Measurements from ENCODE around the gene REXO2. TPM values are rescaled to one million over a fixed set of nuclear protein-coding genes. Genes with fewer than 3 reads are reported as not detected.

REXO2 gene
- total and polyA plus RNA-seq, 4 donors: 96.3 to 109 (median 104) TPM

DNA sequence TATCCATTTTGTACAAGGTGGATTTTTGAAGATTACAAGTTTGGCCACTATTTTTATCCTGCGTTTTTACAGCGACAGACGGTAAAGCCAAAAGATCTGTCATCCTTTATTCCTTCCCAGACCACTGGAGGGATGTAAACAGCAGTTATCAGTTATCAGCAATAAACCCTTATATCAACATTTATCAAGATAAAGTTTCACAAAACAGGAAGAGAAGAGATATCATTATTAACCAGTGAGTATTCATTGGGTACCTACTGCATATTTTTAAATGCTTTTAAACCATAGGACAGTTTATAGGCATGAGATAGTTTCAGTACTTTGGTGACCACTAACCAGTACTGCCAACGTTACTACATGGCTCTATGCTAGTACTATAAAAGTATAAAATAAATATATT, 5.9 kb upstream of the REXO2 start:
- WGBS, 2 donors: 56 to 70% methylated on average over 4 of the region's 4 CpGs
- ATAC-seq (ENCODE audit: low FRiP score): no peak
- H3K9me3 ChIP-seq (ENCODE audit: control insufficient read depth, low read length): no peaks in the 10 kb centered on the region
- no peak overlapping the region for H3K27ac ChIP-seq (ENCODE audit: low read depth in 1 of 2, low read length in 2 of 2)
- no peak overlapping the region for H3K4me3 ChIP-seq (ENCODE audit: low read length in 2 of 2)
- no peaks in the 10 kb centered on the region for H3K27me3 ChIP-seq (ENCODE audit: control insufficient read depth in 1 of 2, insufficient read depth in 2 of 2, low read length in 1 of 2)
- intact Hi-C loops (cut with DNase I): loop anchor here in 1 of 2 donors (10.0 kb wide), 1 partner anchor 149 kb away; no protein-coding TSS in a partner anchor
- DNase-seq: no peak
- no peaks in the 10 kb centered on the region for H3K4me1 ChIP-seq (ENCODE audit: control insufficient read depth in 1 of 2, insufficient read depth in 2 of 2, low read length in 2 of 2)
- no peaks in the 10 kb centered on the region for H3K36me3 ChIP-seq (ENCODE audit: control insufficient read depth in 1 of 2, insufficient read depth in 2 of 2, low read length in 1 of 2)

GRCh38 chr11:114438303-114438702, 964 bp upstream of the REXO2 start:
- Histone ChIP-seq H3K36me3 (ENCODE audit: control insufficient read depth in 1 of 2, insufficient read depth in 2 of 2, low read length in 1 of 2) (no peaks in the 10 kb centered on the region), H3K27ac (ENCODE audit: low read depth in 1 of 2, low read length in 2 of 2) (no peak overlapping the region), H3K9me3 (ENCODE audit: control insufficient read depth, low read length) (no peaks in the 10 kb centered on the region), H3K4me1 (ENCODE audit: control insufficient read depth in 1 of 2, insufficient read depth in 2 of 2, low read length in 2 of 2) (no peaks in the 10 kb centered on the region), H3K4me3 (ENCODE audit: low read length in 2 of 2) (no peak overlapping the region), H3K27me3 (ENCODE audit: control insufficient read depth in 1 of 2, insufficient read depth in 2 of 2, low read length in 1 of 2) (no peaks in the 10 kb centered on the region)
- WGBS, 2 donors: 57 to 67% methylated on average over 6 of the region's 6 CpGs
- DNase-seq: no peak
- intact Hi-C loops (cut with DNase I): loop anchor here (2.0 to 10.0 kb wide), 4 partner anchors 36 to 154 kb away; partner anchors contain the start of genes C11orf71 (in 2 of the 2) and RBM7 (in 2 of the 2)
- no peak for ATAC-seq (ENCODE audit: low FRiP score)

GRCh38 chr11:114440121-114440860, 1.0 kb downstream of the REXO2 start:
- no peaks in the 10 kb centered on the region for H3K9me3 ChIP-seq (ENCODE audit: control insufficient read depth, low read length)
- H3K27me3 ChIP-seq (ENCODE audit: control insufficient read depth in 1 of 2, insufficient read depth in 2 of 2, low read length in 1 of 2): no peaks in the 10 kb centered on the region
- intact Hi-C loops (cut with DNase I): loop anchor here in 1 of 2 donors (10.0 kb wide), 1 partner anchor 95 kb away; no protein-coding TSS in a partner anchor
- DNase-seq (no peak), ATAC-seq (ENCODE audit: low FRiP score) (no peak)
- peaks cover 0 to 2% of the 10 kb centered on the region in 2 donors for H3K36me3 ChIP-seq (ENCODE audit: control insufficient read depth in 1 of 2, insufficient read depth in 2 of 2, low read length in 1 of 2)
- H3K4me1 ChIP-seq (ENCODE audit: control insufficient read depth in 1 of 2, insufficient read depth in 2 of 2, low read length in 2 of 2): no peaks in the 10 kb centered on the region
- H3K27ac ChIP-seq (ENCODE audit: low read depth in 1 of 2, low read length in 2 of 2): peak overlapping the region in 1 of 2 donors; percentile 33
- WGBS, 2 donors: 1 to 3% methylated on average over 10 of the region's 10 CpGs
- H3K4me3 ChIP-seq (ENCODE audit: low read length in 2 of 2): peak overlapping the region; percentile 36 to 79

DNA sequence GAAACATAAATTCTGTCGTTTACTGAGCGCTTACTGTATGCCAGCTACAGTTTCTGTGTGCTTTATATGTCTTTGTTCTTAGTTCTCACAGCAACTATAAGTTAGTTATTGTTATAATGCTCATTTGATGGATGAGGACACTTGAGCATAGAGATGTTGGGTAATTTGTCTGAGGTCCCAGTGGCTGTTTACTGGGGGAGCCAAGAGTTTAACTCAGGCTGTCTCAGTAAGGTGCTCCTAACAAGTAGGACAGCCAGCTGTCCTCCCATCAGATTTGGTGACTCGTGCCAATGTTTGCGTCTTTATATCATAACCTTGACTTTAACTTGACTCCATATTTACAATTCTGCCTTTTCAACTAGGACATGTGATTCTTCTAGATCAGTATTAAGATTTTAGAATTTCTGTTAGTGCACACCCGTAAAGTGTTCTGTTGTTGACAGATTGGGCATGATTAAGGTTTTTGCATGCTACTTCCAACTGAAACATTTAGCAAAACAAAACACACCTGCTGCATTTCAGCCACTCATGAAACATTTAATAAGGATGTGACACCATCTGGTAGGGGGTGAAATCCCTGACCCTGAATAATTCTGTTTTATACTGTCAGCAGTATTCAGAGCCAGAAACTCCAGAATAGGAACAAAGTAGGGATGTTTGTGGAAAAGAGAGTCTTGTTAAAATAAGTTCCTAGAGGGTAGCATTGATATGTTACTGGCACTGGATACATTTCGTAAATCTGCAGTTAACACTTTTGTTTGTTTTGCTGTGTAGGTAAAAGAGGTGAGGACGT, 1.9 kb downstream of the REXO2 start:
- 74 to 82% methylated on average over 7 of the region's 7 CpGs for WGBS, 2 donors
- Histone ChIP-seq H3K4me3 (ENCODE audit: low read length in 2 of 2) (peak overlapping the region in 1 of 2 donors; percentile 23), H3K27ac (ENCODE audit: low read depth in 1 of 2, low read length in 2 of 2) (no peak overlapping the region), H3K4me1 (ENCODE audit: control insufficient read depth in 1 of 2, insufficient read depth in 2 of 2, low read length in 2 of 2) (no peaks in the 10 kb centered on the region), H3K36me3 (ENCODE audit: control insufficient read depth in 1 of 2, insufficient read depth in 2 of 2, low read length in 1 of 2) (peaks cover 0 to 2% of the 10 kb centered on the region in 2 donors), H3K9me3 (ENCODE audit: control insufficient read depth, low read length) (no peaks in the 10 kb centered on the region), H3K27me3 (ENCODE audit: control insufficient read depth in 1 of 2, insufficient read depth in 2 of 2, low read length in 1 of 2) (no peaks in the 10 kb centered on the region)
- intact Hi-C loops (cut with DNase I): loop anchor here in 1 of 2 donors (10.0 kb wide), 1 partner anchor 96 kb away; no protein-coding TSS in a partner anchor
- ATAC-seq (ENCODE audit: low FRiP score): no peak
- no peak for DNase-seq

GRCh38 chr11:114441921-114442320, 2.7 kb downstream of the REXO2 start:
- no peak for ATAC-seq (ENCODE audit: low FRiP score)
- intact Hi-C loops (cut with DNase I): loop anchor here in 1 of 2 donors (10.0 kb wide), 1 partner anchor 97 kb away; no protein-coding TSS in a partner anchor
- no peaks in the 10 kb centered on the region for H3K27me3 ChIP-seq (ENCODE audit: control insufficient read depth in 1 of 2, insufficient read depth in 2 of 2, low read length in 1 of 2)
- no peaks in the 10 kb centered on the region for H3K4me1 ChIP-seq (ENCODE audit: control insufficient read depth in 1 of 2, insufficient read depth in 2 of 2, low read length in 2 of 2)
- 79 to 86% methylated on average over 2 of the region's 2 CpGs for WGBS, 2 donors
- H3K27ac ChIP-seq (ENCODE audit: low read depth in 1 of 2, low read length in 2 of 2): no peak overlapping the region
- peaks cover 0 to 2% of the 10 kb centered on the region in 2 donors for H3K36me3 ChIP-seq (ENCODE audit: control insufficient read depth in 1 of 2, insufficient read depth in 2 of 2, low read length in 1 of 2)
- H3K4me3 ChIP-seq (ENCODE audit: low read length in 2 of 2): no peak overlapping the region
- no peak for DNase-seq
- no peaks in the 10 kb centered on the region for H3K9me3 ChIP-seq (ENCODE audit: control insufficient read depth, low read length)

GRCh38 chr11:114442536-114442935, 3.3 kb downstream of the REXO2 start:
- ATAC-seq (ENCODE audit: low FRiP score) (no peak), DNase-seq (no peak)
- no peaks in the 10 kb centered on the region for H3K27me3 ChIP-seq (ENCODE audit: control insufficient read depth in 1 of 2, insufficient read depth in 2 of 2, low read length in 1 of 2)
- no peaks in the 10 kb centered on the region for H3K4me1 ChIP-seq (ENCODE audit: control insufficient read depth in 1 of 2, insufficient read depth in 2 of 2, low read length in 2 of 2)
- intact Hi-C loops (cut with DNase I): loop anchor here in 1 of 2 donors (10.0 kb wide), 1 partner anchor 98 kb away; no protein-coding TSS in a partner anchor
- H3K4me3 ChIP-seq (ENCODE audit: low read length in 2 of 2): no peak overlapping the region
- WGBS, 2 donors: 90 to 95% methylated on average over 1 of the region's 1 CpG
- peaks cover 0 to 2% of the 10 kb centered on the region in 2 donors for H3K36me3 ChIP-seq (ENCODE audit: control insufficient read depth in 1 of 2, insufficient read depth in 2 of 2, low read length in 1 of 2)
- no peak overlapping the region for H3K27ac ChIP-seq (ENCODE audit: low read depth in 1 of 2, low read length in 2 of 2)
- H3K9me3 ChIP-seq (ENCODE audit: control insufficient read depth, low read length): no peaks in the 10 kb centered on the region

DNA sequence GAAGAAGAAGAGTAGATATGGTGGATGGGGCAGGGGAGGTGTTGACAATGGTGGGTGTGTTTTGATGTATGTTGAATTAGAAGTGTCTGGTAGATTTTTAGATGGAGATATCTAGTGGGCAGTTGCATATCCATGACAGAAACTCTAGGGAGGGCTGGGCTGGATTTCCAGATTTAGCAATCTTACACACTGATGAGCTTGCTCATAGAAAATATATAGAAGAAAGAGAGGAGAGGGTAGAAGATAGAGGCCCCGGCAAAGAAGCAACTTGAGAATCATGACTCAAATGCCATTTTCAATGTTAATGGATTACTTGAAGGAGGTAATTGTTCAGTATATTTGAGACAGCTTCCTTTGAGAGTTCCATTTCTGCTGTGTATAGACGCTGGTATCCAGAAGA, 8.2 kb downstream of the REXO2 start:
- ATAC-seq (ENCODE audit: low FRiP score): no peak
- WGBS, 2 donors: 57 to 62% methylated on average over 2 of the region's 2 CpGs
- H3K27ac ChIP-seq (ENCODE audit: low read depth in 1 of 2, low read length in 2 of 2): no peak overlapping the region

GRCh38 chr11:114447892-114448291, 8.6 kb downstream of the REXO2 start:
- no peak for ATAC-seq (ENCODE audit: low FRiP score)
- H3K36me3 ChIP-seq (ENCODE audit: control insufficient read depth in 1 of 2, insufficient read depth in 2 of 2, low read length in 1 of 2): peaks cover 0 to 5% of the 10 kb centered on the region in 2 donors

More for the DNA sequence above, 8.2 kb downstream of the REXO2 start:
- Histone ChIP-seq H3K27me3 (ENCODE audit: control insufficient read depth in 1 of 2, insufficient read depth in 2 of 2, low read length in 1 of 2) (no peaks in the 10 kb centered on the region), H3K36me3 (ENCODE audit: control insufficient read depth in 1 of 2, insufficient read depth in 2 of 2, low read length in 1 of 2) (peaks cover 0 to 5% of the 10 kb centered on the region in 2 donors), H3K9me3 (ENCODE audit: control insufficient read depth, low read length) (no peaks in the 10 kb centered on the region), H3K4me3 (ENCODE audit: low read length in 2 of 2) (no peak overlapping the region), H3K4me1 (ENCODE audit: control insufficient read depth in 1 of 2, insufficient read depth in 2 of 2, low read length in 2 of 2) (no peaks in the 10 kb centered on the region)
- intact Hi-C loops (cut with DNase I): loop anchor here in 1 of 2 donors (10.0 kb wide), 1 partner anchor 103 kb away; no protein-coding TSS in a partner anchor
- DNase-seq: no peak

More at GRCh38 chr11:114447892-114448291, 8.6 kb downstream of the REXO2 start:
- intact Hi-C loops (cut with DNase I): loop anchor here in 1 of 2 donors (10.0 kb wide), 1 partner anchor 103 kb away; no protein-coding TSS in a partner anchor
- Histone ChIP-seq H3K27me3 (ENCODE audit: control insufficient read depth in 1 of 2, insufficient read depth in 2 of 2, low read length in 1 of 2) (no peaks in the 10 kb centered on the region), H3K4me3 (ENCODE audit: low read length in 2 of 2) (no peak overlapping the region), H3K4me1 (ENCODE audit: control insufficient read depth in 1 of 2, insufficient read depth in 2 of 2, low read length in 2 of 2) (no peaks in the 10 kb centered on the region), H3K9me3 (ENCODE audit: control insufficient read depth, low read length) (no peaks in the 10 kb centered on the region), H3K27ac (ENCODE audit: low read depth in 1 of 2, low read length in 2 of 2) (no peak overlapping the region)
- WGBS, 2 donors: 10 to 25% methylated on average over 3 of the region's 3 CpGs
- DNase-seq: no peak

Measured in aorta (tissue), 5 donors.